Activated T-cell treated with anti-CD3 and anti-CD28 coated beads for 24 hours (primary cell): ENCODE results near the gene DYNC2I2.

ENCODE experiments used
- DNase-seq: peaks from one replicate; pipeline ENCODE4 v3.0.0-alpha.2; 2020; ENCODE audit warnings: low read depth

The DYNC2I2 gene

DNA sequence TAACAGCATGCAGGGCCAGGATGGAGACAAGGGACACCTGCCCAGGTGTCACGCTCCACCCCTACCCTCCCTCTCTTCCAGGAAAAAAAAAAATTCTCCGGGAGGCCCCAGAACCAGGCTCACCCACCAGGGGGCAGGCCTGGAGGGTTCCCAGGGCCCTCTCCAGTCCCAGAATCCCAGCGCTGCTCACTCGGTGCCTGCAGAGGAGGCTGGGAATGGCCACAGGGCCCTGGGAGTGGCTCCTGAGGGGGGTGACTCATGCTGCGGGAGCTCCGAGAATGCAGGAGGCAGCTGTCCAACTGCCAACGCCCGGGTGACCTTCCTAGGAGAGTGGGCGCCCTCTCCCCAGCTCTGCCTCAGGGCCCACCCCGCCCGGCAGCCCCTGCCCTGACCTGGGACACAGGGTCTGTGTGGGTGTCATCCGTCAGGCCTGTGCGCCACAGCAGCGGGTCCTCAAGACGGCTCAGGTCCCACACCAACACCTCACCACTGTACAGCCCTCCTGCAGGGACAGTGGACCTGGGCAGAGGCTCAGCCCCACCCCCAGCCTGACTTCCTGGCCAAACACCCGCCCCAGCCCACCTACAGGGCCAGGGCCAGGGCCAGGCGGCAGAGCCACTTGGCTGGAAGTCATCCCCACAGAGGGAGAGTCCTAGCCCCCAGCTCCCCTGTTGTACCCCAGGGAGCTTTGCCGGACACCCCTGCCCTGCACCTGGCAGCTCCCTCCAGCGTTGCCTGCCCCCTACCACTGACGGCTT lies 21.2 kb downstream of the DYNC2I2 start:
- DNase-seq: no peak

DNA sequence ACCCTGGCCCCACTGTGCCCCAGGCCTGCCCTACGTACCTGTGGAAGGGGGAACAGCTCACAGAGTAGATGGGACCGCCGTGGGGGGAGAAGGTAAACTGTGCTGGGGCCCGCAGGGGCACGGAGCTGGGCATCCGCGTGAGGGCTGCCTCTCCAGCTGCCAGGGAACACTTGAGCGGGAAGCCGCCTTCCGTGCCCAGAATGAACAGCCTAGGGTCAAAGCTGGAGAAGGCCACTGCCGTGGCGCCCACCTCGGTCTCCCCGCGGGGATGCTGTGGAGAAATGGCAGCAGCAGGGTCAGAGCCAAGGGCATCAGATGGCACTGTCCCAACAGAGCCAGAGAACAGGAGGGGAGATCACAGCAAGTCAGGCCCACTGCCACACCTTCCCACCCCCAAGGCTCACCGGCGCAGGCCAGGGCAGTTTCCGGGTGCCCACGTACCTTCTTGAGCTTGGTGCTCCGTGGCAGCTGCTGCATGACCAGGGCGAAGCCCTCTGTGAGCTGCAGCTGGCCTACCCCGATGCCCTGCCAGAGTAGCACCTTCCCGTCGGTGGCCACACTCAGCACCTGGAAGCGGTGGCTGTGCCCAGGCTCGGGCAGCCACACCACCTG lies 21.9 kb downstream of the DYNC2I2 start:
- DNase-seq: no peak

DNA sequence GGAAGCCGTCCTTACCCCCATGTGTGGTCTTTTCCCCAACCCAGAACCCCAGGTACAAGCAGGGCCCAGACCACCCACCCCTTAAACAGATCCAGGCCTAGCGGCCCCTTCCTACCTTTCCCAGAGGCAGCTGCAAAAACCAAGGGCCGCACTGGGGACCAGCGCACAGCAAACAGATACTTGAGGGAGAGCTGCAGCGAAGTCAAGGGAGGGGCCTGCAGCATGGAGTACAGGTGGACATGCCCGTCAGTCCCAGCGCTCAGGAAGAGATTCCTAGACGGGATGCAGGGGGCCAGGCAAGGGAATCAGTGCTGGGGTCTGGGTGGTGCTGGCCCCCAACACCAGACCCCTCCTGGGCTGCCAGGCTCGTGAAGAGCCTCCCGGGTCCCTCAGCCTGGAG lies 22.5 kb downstream of the DYNC2I2 start:
- DNase-seq: no peak

DNA sequence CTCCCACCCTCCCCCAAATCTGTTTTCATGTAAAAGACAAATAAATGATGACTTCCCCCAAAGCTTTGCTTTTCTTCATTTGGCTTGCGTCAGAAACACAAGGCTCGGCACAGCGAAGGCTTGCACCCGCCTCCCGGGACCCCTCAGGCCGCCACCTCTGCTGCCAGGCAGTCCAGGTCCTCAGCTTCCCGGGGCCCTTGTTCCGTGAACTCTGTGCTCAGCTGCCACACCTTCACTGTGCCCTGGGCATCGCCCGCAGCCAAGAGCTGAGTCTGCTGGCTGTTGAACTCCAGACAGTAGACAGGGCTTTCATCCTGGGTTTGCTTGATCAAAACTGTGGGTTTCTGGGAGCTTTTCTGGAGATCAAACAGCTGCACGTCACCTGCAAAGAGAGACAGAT lies 23.0 kb downstream of the DYNC2I2 start:
- DNase-seq: no peak

DNA sequence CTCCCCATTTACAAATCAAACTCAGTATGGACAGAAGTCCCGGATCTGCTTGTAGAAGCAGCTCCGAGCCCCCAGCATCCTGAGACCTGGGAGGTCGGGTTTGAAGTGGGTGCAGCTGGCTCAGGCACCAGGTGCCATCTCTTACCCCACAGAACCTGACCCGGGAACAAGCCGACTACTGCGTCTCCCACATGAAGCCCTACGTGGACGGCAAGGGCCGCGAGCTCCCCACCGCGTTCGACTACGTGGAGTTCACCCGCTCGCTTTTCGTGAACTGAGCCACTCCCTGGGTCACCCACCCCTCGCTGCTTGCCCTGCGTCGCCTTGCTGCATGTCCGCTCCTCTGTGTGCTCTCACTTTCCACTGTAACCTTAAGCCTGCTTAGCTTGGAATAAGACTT lies 23.6 kb downstream of the DYNC2I2 start:
- DNase-seq: no peak

DNA sequence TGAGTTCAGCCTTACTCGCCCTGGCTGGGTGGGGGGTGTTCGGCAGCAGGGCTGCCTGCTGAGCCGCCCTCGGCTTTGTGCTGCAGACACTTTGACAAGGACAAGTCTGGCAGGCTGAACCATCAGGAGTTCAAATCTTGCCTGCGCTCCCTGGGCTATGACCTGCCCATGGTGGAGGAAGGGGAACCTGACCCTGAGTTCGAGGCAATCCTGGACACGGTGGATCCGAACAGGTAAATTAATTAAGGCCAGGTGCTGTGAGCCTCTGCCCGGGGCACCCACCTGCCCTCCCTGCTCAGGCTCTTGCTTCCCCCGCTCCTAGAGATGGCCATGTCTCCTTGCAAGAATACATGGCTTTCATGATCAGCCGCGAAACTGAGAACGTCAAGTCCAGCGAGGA lies 24.2 kb downstream of the DYNC2I2 start:
- no peak for DNase-seq

DNA sequence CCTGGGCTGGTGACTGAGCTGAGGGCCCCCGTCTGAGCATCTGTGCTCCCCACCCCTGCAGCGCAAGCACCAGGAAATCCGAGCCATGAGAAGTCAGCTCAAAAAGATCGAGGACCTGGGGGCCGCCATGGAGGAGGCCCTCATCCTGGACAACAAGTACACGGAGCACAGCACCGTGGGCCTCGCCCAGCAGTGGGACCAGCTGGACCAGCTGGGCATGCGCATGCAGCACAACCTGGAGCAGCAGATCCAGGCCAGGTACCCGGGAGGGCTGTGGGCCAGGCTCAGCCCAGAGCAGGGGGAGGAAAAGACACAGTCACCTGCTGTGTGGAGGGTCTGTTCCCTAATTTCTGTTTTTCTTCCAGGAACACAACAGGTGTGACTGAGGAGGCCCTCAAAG lies 24.6 kb downstream of the DYNC2I2 start:
- no peak for DNase-seq

DNA sequence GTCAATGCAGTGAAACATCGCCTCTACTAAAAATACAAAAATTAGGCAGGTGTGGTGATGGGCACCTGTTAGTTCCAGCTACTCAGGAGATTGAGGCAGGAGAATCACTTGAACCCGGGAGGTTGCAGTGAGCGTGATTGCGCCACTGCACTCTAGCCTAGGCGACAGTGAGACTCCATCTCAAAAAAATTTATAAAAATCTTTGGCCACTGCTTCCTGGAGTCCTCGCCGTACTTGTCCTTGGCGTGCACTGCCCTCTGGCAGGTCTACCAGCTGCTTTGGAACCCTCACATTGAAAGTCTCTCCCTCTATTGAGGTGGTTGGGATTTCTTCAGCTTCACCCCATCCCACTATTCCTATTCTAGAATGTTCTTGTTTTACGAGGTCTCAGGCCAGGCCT lies 25.0 kb downstream of the DYNC2I2 start:
- DNase-seq: no peak

DNA sequence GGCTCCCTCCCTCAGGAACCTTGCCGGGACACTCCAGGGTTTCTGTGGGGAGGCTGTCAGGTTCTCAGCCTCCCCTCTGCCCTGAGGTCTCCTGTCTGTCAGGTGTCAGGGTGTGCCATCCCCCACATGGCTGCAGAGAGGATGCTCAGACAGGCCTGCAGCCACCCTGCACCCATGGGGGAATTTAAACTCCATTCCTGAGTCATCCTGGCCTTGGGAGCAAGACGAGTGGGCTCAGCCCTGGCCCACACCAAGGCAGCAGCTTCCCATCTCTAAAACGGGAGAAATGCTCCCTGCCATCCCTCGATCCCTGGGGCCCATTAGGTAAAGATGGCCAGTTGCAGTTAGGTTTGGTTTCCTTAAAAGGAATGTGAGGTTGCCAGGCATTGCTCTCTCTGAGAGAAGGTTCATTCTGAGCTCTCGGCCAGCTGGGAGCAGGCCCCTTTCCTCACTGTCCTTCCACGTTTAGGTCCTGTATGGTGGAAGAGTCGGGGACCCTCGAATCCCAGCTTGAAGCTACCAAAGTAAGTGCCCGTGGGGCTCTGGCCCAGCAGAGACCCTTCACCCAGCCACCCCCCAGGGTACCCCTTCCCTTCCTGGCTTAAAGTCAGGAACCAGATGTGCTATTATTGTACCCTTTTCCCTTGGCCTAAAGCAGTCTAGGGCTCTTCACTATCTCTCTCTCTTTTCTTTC lies 26.6 kb downstream of the DYNC2I2 start:
- no peak for DNase-seq

DNA sequence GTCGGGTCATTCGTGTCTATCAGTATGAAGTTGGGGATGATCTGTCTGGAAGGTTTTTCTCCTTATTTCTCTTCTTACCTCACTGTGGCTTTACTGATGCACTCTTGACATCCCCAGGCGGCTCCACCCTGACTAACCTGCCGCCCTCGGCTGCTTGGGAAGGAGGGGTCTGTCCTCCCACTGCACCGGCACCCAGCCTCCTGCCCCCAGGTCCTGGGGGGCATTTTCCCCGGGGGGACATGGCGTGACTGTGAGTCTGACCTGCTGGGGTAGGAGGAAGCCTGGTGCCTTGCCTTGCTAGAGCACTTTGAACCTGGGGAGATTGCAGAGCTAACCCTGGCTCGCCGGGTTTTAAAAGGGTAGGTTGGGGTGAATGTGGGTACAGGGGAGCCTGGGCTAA lies 27.5 kb downstream of the DYNC2I2 start:
- no peak for DNase-seq

DNA sequence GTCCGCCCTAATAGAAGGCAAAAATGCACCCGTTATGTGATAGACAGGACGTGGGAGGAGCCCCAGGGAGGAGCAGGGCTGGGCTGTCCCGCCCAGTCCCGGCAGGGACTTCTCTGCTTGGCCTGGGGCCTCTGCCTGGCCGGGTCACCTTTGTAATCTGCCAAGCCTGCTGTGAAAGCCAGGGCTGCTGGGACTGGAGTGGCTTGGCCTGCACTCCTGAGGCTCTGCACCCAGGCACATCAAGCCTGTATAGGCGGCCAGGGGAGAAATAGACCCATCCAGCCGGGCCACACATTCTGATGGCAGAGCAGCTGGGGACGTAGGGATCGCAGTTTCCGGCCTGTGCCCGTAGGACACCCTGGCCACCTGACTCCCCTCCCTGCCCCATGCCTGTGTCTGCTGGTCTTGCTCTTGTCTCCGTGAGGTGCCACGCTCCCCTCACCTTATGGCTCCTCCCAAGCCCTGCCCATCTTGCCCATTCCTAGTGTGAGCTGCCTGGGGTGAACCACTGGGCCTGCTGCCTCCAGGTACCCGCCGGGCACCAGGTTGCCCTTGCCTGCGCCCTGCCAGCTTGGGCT lies 28.1 kb downstream of the DYNC2I2 start:
- no peak for DNase-seq

DNA sequence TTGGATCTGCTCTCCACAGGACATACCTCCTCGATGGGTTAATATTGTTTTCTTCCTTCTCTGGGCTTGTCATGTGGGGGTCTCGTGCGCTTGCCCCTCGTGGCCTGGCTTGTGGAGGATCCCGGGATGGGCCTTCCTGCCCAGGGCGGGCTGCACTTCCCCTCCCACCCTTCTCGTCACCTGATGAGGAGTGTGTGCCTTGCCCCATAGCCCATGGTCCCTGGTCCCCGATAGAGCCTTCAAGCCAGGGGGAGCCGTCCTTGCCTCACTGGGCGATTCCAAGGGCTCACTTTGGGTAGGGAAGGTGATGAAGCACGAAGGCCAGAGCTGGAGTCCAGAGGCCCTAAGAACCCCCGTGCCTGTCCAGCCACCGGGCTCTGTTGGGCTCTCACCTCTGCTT lies 28.7 kb downstream of the DYNC2I2 start:
- no peak for DNase-seq

DNA sequence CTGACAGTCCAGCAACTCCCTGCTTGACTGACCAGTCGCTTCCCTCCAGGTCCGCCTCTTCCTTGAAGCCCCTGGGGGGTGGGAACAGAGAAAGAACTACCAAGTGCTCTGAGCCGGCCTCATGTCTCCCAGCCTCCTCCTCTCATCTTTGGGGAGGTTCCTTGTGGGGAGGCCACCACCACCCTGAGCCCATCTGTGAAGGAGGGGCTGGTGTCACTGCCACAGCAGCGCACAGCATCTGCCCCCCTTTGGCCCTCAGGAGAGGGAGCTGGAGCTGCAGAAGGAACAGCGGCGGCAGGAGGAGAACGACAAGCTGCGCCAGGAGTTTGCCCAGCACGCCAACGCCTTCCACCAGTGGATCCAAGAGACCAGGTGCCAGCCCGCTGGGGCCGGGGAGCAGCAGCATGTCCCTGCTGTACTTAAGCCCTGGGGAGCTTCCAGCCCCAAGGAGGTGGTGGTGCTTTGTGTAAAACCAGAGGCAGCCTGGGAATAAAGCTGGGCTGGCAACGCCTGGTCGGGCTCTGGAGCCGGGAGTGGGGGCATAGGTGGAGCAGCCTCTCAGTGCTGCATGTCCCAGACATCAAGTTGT lies 29.4 kb downstream of the DYNC2I2 start:
- DNase-seq: no peak

DNA sequence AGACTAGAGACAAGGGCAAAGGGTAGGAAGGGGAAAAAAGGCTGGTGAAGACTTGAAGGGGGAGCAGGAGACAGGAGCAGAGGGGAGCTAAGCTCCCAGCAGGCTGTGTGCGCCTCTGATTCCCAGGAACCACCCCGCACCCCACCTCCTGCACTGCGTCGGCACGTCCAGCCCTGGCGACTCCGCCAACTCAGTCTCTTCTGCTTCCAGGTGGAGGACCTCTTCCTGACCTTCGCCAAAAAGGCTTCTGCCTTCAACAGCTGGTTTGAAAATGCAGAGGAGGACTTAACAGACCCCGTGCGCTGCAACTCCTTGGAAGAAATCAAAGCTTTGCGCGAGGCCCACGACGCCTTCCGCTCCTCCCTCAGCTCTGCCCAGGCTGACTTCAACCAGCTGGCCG lies 30.5 kb downstream of the DYNC2I2 start:
- DNase-seq: no peak

DNA sequence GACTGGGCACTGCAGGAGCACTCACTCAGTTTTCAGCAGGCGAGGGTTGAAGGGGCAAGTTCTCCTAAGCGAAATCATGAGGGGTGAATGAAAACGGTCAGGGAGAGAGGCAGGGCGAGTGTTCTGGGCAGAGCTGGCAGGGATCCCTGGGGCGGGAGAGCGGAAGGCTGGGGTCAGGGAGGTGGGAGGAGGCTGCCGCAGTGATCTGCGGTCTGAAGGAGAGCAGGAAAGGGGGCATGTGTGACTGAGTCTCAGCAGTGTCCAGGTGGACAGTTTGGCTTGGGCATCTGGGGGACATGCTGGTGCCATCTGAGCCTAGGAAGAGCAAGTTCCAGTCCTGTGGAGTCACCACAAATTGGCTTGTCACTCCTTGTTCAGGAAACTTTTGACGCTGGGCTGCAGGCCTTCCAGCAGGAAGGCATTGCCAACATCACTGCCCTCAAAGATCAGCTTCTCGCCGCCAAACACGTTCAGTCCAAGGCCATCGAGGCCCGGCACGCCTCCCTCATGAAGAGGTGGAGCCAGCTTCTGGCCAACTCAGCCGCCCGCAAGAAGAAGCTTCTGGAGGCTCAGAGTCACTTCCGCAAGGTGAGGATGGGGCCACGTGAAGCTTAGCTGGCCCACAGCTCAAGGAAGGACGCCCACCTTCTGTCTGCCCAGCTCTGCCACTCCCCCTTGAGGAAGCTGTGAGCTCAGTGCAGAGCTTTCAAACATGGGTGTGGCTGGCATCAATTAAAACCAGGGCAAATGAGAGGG lies 31.1 kb downstream of the DYNC2I2 start:
- no peak for DNase-seq

DNA sequence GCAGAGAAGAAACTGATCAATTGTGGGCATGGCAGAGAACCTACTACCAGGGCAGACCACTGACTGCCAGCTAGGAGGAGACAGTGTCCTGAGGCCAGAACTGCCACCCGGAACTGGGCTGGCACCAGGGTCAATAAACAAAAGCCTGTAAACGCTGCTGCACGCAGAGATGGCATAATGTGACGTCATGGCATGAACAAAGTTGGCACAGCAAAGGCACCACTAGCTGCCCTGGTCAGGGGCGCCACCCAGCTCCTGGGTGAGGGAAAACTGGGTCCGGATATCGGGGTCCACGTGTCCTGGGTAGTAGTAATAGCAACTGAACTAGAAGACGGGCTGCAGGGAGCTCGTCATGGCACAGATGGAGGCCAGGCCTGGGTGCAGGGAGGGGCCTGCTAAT lies 32.1 kb downstream of the DYNC2I2 start:
- no peak for DNase-seq

DNA sequence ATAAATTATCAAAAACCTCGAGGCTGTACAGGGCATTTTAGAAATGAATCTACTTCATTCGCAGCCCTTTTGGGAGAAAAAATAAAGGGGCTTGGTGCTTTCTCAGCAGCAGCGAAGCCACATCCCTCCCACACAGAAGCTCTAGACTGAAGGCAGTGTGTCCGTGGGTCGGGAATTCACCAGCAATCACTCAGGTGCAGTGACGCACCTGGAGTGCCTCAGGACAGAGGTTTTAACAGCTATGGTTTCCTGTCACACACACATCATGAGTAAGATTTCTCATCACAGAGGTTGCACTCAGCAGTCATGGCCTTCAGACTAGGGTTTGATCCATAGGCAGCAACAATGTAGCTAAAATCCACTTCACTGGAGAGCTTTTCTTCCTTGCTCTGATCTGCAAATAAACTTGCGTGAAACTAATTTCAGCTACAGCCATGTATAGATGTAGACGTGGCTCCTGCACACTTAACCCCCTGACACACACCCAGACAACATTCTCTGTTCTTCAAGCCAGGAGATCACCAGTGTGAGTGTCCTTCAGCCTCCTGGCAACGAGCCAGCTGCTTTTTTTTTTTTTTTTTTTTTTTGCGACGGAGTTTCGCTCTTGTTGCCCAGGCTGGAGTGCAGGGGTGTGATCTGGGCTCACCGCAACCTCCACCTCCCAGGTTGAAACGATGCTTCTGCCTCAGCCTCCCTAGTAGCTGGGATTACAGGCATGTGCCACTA lies 34.8 kb downstream of the DYNC2I2 start:
- DNase-seq: no peak

DNA sequence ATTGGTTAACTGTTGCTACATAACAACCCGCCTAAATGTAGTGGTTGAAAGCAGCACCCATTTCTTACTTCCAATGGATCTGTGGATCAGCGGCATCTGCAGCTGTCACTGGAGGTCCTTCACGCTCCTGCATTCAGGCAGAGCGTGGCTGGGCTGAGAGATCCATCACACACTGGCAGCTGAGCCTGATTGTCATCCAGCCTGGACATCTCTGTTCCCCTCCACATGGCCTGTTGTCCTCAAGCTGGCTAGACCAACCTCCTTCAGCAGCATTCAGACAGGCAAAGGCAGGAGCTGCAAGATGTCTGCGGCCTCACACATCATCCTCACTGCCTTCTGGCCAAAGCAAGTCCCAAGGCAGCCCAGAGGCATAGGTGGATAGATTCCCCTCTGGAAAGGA lies 36.9 kb downstream of the DYNC2I2 start:
- DNase-seq: no peak

DNA sequence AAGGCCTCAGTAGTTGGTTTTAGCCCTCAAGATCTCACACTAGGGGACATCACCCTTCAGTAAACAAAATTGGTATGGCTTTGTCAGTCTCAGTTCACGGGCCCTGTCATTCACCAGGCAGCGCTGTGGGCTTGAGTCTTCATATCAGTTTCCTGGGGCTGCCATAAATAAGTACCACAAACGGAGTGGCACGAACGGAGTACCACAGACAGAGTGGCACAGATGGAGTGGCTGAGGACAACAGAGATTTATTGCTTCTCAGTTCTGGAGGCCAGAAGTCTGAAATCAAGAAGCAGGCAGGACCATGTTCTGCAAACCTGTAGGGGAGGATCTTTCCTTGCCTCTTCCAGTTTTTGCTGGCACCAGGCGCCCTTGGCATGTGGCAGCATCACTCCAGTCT lies 37.5 kb downstream of the DYNC2I2 start:
- no peak for DNase-seq

DNA sequence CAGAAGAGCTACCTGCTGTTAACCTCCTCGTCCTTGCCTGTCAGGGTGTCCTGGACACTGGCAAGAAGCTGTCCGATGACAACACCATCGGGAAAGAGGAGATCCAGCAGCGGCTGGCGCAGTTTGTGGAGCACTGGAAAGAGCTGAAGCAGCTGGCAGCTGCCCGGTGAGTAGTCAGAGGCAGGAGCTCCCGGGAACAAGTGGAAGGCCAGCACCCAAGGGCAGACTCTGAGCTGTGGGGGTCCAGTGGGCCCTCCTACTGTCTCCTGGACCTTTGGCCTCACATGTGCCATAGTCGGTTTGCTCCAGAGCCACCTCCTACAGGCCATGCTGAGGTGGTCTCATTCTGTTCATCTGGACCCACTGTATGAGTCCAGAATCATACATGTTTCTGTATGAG lies 38.7 kb downstream of the DYNC2I2 start:
- DNase-seq: no peak

DNA sequence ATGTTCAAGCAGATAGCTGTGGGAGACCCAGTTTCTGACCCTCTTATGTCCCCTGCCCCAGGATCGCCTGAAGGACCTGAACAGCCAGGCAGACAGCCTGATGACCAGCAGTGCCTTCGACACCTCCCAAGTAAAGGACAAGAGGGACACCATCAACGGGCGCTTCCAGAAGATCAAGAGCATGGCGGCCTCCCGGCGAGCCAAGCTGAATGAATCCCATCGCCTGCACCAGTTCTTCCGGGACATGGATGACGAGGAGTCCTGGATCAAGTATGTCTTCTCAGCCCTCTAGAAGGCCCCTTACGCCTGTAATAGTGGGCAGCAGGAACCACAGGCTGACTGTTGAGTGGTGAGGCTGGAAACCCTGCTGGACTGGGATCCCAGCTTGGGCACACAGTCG lies 41.1 kb downstream of the DYNC2I2 start:
- DNase-seq: no peak
